Measurements from ENCODE around the gene PRRT1. TPM values are rescaled to one million over a fixed set of nuclear protein-coding genes. Genes with fewer than 3 reads are reported as not detected.

Gene PRRT1
- total and polyA plus RNA-seq, 8 donors, result 0.80 to 1.9 (median 1.3) TPM

DNA sequence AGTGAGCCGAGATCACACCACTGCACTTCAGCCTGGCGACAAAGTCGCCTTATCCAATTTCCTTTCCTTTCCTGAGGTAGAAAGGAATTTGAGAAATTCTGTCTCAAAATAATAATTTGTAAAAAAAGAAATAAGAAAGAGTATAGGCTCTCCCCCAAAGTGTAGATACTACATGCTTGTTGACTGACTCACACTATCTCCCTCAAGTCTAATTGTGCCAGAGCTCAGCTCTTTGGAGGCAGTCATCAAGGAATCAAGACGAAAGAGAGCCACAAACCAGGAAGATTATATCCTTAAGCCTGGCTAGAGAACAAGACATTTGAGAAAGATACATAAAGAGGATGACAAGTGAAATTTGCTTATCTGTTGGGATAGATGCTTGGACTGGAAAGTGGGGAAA is 18.0 kb downstream of the PRRT1 start:
- ATAC-seq (no peak), DNase-seq (no peak)
- Histone ChIP-seq H3K36me3 (no peaks in the 10 kb centered on the region), H3K4me3 (no peak overlapping the region), H3K4me1 (peaks cover 9 to 13% of the 10 kb centered on the region in 2 donors), H3K27ac (no peak overlapping the region), H3K9me3 (no peaks in the 10 kb centered on the region), H3K27me3 (peaks cover 0 to 11% of the 10 kb centered on the region in 2 donors)
- TF ChIP-seq, protein P1, sequence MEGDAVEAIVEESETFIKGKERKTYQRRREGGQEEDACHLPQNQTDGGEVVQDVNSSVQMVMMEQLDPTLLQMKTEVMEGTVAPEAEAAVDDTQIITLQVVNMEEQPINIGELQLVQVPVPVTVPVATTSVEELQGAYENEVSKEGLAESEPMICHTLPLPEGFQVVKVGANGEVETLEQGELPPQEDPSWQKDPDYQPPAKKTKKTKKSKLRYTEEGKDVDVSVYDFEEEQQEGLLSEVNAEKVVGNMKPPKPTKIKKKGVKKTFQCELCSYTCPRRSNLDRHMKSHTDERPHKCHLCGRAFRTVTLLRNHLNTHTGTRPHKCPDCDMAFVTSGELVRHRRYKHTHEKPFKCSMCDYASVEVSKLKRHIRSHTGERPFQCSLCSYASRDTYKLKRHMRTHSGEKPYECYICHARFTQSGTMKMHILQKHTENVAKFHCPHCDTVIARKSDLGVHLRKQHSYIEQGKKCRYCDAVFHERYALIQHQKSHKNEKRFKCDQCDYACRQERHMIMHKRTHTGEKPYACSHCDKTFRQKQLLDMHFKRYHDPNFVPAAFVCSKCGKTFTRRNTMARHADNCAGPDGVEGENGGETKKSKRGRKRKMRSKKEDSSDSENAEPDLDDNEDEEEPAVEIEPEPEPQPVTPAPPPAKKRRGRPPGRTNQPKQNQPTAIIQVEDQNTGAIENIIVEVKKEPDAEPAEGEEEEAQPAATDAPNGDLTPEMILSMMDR (IDR thresholded peaks at IDR 0.05), result no peak
- intact Hi-C loops (cut with DNase I), result no loop called here

DNA sequence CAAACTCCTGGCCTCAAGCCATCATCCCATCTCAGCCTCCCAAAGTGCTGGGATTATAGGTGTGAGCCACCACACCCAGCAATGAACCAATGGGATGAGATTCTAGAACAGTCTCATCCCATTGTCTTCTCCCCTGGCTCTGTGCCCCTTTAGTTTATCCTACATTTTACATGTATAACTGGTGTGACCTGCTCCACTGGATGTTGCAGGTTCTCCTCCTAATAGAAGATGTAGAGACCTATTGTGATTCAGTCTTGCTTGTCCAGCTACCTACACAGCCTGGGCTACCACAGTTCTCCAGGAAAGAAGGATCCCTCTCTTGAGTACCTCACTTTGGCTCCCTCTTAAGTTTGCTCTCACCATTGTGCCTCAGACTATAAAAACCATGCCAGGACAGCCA is 19.6 kb downstream of the PRRT1 start:
- Histone ChIP-seq H3K27me3 (peaks cover 0 to 5% of the 10 kb centered on the region in 2 donors), H3K4me1 (peaks cover 17 to 22% of the 10 kb centered on the region in 2 donors), H3K27ac (no peak overlapping the region), H3K9me3 (no peaks in the 10 kb centered on the region), H3K4me3 (no peak overlapping the region), H3K36me3 (no peaks in the 10 kb centered on the region)
- intact Hi-C loops (cut with DNase I), result no loop called here
- no peak for DNase-seq
- TF ChIP-seq, protein P1 (IDR thresholded peaks at IDR 0.05), result no peak
- ATAC-seq, result no peak

DNA sequence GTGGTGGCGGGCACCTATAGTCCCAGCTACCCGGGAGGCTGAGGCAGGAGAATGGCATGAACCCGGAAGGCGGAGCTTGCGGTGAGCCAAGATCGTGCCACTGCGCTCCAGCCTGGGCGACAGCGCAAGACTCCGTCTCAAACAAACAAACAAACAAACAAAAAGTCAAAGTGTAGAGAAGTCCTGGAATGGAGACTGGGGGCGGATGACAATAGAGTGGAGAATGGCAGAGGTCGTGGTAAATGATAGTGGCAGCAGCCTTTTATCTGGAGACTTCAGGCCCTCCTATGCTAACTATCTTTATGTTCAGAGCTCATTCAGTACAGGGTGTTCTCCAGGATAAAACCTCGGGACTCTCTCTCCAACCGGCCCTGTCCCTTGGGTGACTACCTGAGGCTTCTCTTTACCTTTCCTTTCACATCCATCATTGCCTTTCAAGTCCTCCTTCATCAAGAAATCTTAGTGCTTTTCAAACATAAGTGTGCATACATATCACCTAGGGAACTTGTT is 20.2 kb downstream of the PRRT1 start:
- TF ChIP-seq, protein P1 (IDR thresholded peaks at IDR 0.05), result no peak

DNA sequence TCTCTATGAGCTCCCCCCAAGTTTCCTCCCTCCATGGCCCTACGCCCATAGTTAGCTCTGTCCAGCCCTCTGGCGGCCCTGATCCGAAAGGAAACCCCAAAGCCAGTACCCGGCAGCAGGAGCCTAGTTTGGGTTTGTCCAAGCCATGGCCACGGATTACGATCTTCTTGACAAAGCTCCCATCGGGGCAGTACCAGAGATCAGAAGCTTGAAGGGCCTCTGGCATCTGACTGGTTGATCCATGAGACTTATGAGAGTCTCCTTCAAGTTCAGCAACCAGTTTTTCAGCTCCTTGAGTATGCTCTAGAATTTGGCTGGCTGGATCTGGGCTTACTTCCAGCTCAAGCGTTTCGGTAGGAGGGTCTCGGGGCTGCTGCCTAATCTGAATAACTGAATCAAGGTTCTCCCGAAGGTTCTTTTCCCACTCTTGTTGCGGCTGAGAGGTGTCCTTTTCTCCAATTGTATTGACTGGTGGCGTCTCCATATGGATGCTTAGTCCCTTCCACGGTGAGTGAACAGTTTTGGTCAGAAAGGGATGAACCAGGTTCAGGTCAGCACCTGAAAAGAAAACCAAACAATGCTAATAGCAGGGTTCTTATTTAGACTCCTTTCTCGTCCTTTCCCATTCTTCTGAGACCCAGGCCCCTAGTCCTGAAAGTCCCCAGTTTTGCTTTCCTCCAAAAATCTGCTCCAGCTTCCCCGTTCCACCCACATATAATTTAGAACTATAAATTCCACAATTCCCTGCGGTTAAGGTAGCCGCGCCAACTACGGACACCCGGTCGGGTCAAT is 22.2 kb downstream of the PRRT1 start:
- H3K27me3 ChIP-seq, result peaks cover 0 to 4% of the 10 kb centered on the region in 2 donors
- H3K36me3 ChIP-seq, result peaks cover 0 to 21% of the 10 kb centered on the region in 2 donors
- ATAC-seq, result peak; percentile 55
- TF ChIP-seq, protein P1 (IDR thresholded peaks at IDR 0.05), result no peak
- peak overlapping the region; percentile 78 to 82 for H3K27ac ChIP-seq
- intact Hi-C loops (cut with DNase I), result no loop called here
- H3K4me1 ChIP-seq, result peaks cover 22 to 32% of the 10 kb centered on the region in 2 donors
- H3K9me3 ChIP-seq, result no peaks in the 10 kb centered on the region
- peak overlapping the region; percentile 37 to 91 for H3K4me3 ChIP-seq
- peak in 1 of 4 donors; percentile 64 for DNase-seq

More for the DNA sequence above, 20.2 kb downstream of the PRRT1 start:
- peaks cover 22 to 29% of the 10 kb centered on the region in 2 donors for H3K4me1 ChIP-seq
- H3K4me3 ChIP-seq, result no peak overlapping the region
- peaks cover 0 to 1% of the 10 kb centered on the region in 2 donors for H3K36me3 ChIP-seq
- ATAC-seq (no peak), DNase-seq (no peak)
- H3K27me3 ChIP-seq, result peaks cover 0 to 5% of the 10 kb centered on the region in 2 donors
- H3K9me3 ChIP-seq, result no peaks in the 10 kb centered on the region
- H3K27ac ChIP-seq, result no peak overlapping the region
- intact Hi-C loops (cut with DNase I), result no loop called here

DNA sequence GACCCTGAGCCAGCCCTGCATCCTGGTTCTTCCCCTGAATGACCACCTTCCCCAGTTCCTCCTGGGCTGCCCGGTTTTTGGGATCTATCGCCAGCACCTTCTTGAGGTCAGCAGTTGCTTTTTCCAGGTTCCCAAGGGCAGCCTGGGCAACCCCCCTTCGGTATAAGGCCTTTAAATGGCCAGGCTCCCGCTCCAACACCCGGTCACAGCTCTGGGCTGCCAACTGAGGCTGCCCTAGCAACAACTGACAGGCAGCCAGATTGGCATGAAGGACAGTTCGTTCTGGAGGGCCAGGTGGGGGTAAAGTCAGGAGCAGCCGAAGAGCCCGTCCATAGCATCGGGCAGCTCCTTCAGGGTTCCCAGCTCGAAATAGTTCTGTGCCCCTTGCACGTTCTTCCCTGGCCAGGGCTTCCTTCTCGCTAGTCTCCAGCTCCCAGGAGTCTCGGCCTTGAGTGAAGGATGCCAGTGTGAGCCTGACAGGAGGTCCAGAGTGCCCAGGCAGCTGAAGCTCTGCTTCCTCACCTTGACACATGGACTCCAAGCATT is 22.9 kb downstream of the PRRT1 start:
- Histone ChIP-seq H3K27ac (peak overlapping the region; percentile 78 to 82), H3K27me3 (no peaks in the 10 kb centered on the region), H3K9me3 (no peaks in the 10 kb centered on the region), H3K36me3 (peaks cover 0 to 28% of the 10 kb centered on the region in 2 donors), H3K4me3 (peak overlapping the region in 1 of 2 donors; percentile 91), H3K4me1 (peaks cover 22 to 32% of the 10 kb centered on the region in 2 donors)
- intact Hi-C loops (cut with DNase I), result no loop called here
- TF ChIP-seq, protein P1 (IDR thresholded peaks at IDR 0.05), result no peak
- ATAC-seq, result no peak
- DNase-seq, result no peak

Data from left lung (tissue), 10 donors.